DOHH2 (cell line): ENCODE data around the gene FAM20C.

Source experiments
- H3F3A ChIP-seq: fragments of 200-600 bp; sonication (generic), shearing (Covaris generic); 2 replicates; pipeline ENCODE4 v1.6.0; 2016; ENCODE audit warnings: antibody characterized with exemption, mild to moderate bottlenecking; ENCODE audit not compliant: control insufficient read depth, insufficient read depth
- H3K27ac ChIP-seq: fragments of 200-600 bp; sonication (generic); 2 replicates; pipeline ENCODE4 v1.5.1; 2014; ENCODE audit warnings: low read depth, mild to moderate bottlenecking, low read length, moderate library complexity
- H3K27me3 ChIP-seq: fragments of 200-600 bp; sonication (generic); 2 replicates; pipeline ENCODE4 v1.6.1; 2014; ENCODE audit warnings: mild to moderate bottlenecking, low read length, mixed read lengths; ENCODE audit not compliant: control insufficient read depth
- H3K36me3 ChIP-seq: fragments of 200-600 bp; sonication (generic); 2 replicates; pipeline ENCODE4 v1.6.1; 2014; ENCODE audit warnings: mild to moderate bottlenecking, low read length, moderate library complexity, mixed read lengths; ENCODE audit not compliant: control insufficient read depth
- H3K4me1 ChIP-seq: fragments of 200-600 bp; sonication (generic); 2 replicates; pipeline ENCODE4 v1.6.1; 2014; ENCODE audit warnings: mild to moderate bottlenecking, low read length, mixed read lengths; ENCODE audit not compliant: control insufficient read depth
- H3K4me2 ChIP-seq: fragments of 200-600 bp; sonication (generic); 2 replicates; pipeline ENCODE4 v1.6.0; 2014; ENCODE audit warnings: mild to moderate bottlenecking, low read length, moderate library complexity
- H3K4me3 ChIP-seq: fragments of 200-600 bp; sonication (generic); 2 replicates; pipeline ENCODE4 v1.5.1; 2014; ENCODE audit warnings: mild to moderate bottlenecking, low read length, mixed read lengths
- H3K79me2 ChIP-seq: fragments of 200-600 bp; sonication (generic); 2 replicates; pipeline ENCODE4 v1.6.1; 2014; ENCODE audit warnings: mild to moderate bottlenecking, low read length, mixed read lengths; ENCODE audit not compliant: control insufficient read depth
- H3K9me2 ChIP-seq: fragments of 200-600 bp; sonication (generic); replicated peaks from 2 replicates; pipeline ENCODE4 v1.6.1; 2014; ENCODE audit warnings: mild to moderate bottlenecking, low read length, mixed read lengths; ENCODE audit not compliant: control insufficient read depth
- H3K9me3 ChIP-seq: fragments of 200-600 bp; sonication (generic); 2 replicates; pipeline ENCODE4 v1.6.1; 2014; ENCODE audit warnings: antibody characterized with exemption, low read length, mixed read lengths; ENCODE audit not compliant: control insufficient read depth, insufficient read depth
- H4K20me1 ChIP-seq: fragments of 200-600 bp; sonication (generic); 2 replicates; pipeline ENCODE4 v1.6.0; 2014; ENCODE audit warnings: low read depth, mild to moderate bottlenecking, antibody characterized with exemption, low read length, moderate library complexity; ENCODE audit not compliant: control insufficient read depth, insufficient read depth
- CTCF ChIP-seq: fragments of 200-600 bp; sonication (generic); IDR thresholded peaks from one replicate; pipeline ENCODE4 v1.5.1; 2014; ENCODE audit warnings: antibody characterized with exemption, mild to moderate bottlenecking, low read depth, low read length; ENCODE audit not compliant: poor library complexity, severe bottlenecking
- EZH2phosphoT487 ChIP-seq: fragments of 200-600 bp; sonication (generic); IDR thresholded peaks from 2 replicates; pipeline ENCODE4 v1.6.1; 2017; ENCODE audit warnings: borderline replicate concordance, mild to moderate bottlenecking, antibody characterized with exemption, low read length, moderate library complexity, mixed read lengths

The FAM20C gene

GRCh38 chr7:292826-293225 is 100.5 kb downstream of the FAM20C start:
- no peak overlapping the region for H3K4me3 ChIP-seq
- no peaks in the 10 kb centered on the region for H4K20me1 ChIP-seq
- H3K4me2 ChIP-seq, result no peak overlapping the region
- no peaks in the 10 kb centered on the region for H3K27me3 ChIP-seq
- peaks cover 50% of the 10 kb centered on the region; the same call in 1 of the 2 replicates for H3K9me3 ChIP-seq
- H3F3A ChIP-seq, result no peaks in the 10 kb centered on the region
- H3K9me2 ChIP-seq, result no peaks in the 10 kb centered on the region
- H3K79me2 ChIP-seq, result no peaks in the 10 kb centered on the region
- TF ChIP-seq EZH2phosphoT487 (no peak), CTCF (no peak)
- H3K4me1 ChIP-seq, result no peaks in the 10 kb centered on the region
- H3K36me3 ChIP-seq, result no peaks in the 10 kb centered on the region
- no peak overlapping the region for H3K27ac ChIP-seq

- TF ChIP-seq EZH2phosphoT487 (no peak), CTCF (no peak)
These were observed 101.5 kb downstream of the FAM20C start for GRCh38 chr7:293681-294439.

GRCh38 chr7:294440-295154 is 102.2 kb downstream of the FAM20C start:
- no peak overlapping the region for H3K4me2 ChIP-seq
- no peak for TF ChIP-seq CTCF
- no peak for TF ChIP-seq EZH2phosphoT487
- no peaks in the 10 kb centered on the region for H4K20me1 ChIP-seq
- H3K79me2 ChIP-seq, result no peaks in the 10 kb centered on the region
- no peaks in the 10 kb centered on the region for H3K9me2 ChIP-seq
- no peaks in the 10 kb centered on the region for H3K27me3 ChIP-seq
- no peaks in the 10 kb centered on the region for H3K36me3 ChIP-seq
- H3K9me3 ChIP-seq, result peaks cover 49% of the 10 kb centered on the region; the same call in 1 of the 2 replicates
- H3K4me3 ChIP-seq, result no peak overlapping the region
- no peaks in the 10 kb centered on the region for H3F3A ChIP-seq
- H3K4me1 ChIP-seq, result no peaks in the 10 kb centered on the region
- H3K27ac ChIP-seq, result no peak overlapping the region

More at GRCh38 chr7:293681-294439, 101.5 kb downstream of the FAM20C start:
- no peaks in the 10 kb centered on the region for H3K36me3 ChIP-seq
- no peaks in the 10 kb centered on the region for H3K79me2 ChIP-seq
- no peaks in the 10 kb centered on the region for H3F3A ChIP-seq
- H3K4me3 ChIP-seq, result no peak overlapping the region
- no peaks in the 10 kb centered on the region for H3K27me3 ChIP-seq
- H3K9me3 ChIP-seq, result peaks cover 49% of the 10 kb centered on the region; the same call in 1 of the 2 replicates
- H3K4me1 ChIP-seq, result no peaks in the 10 kb centered on the region
- no peak overlapping the region for H3K4me2 ChIP-seq
- H3K9me2 ChIP-seq, result no peaks in the 10 kb centered on the region
- no peaks in the 10 kb centered on the region for H4K20me1 ChIP-seq
- H3K27ac ChIP-seq, result no peak overlapping the region
